ENCODE data around the gene CARMIL1. TPM values are rescaled to one million over a fixed set of nuclear protein-coding genes. Genes with fewer than 3 reads are reported as not detected.

CARMIL1 gene
- total RNA-seq, 1 experiment from 2014 or later = 25.9 TPM

DNA sequence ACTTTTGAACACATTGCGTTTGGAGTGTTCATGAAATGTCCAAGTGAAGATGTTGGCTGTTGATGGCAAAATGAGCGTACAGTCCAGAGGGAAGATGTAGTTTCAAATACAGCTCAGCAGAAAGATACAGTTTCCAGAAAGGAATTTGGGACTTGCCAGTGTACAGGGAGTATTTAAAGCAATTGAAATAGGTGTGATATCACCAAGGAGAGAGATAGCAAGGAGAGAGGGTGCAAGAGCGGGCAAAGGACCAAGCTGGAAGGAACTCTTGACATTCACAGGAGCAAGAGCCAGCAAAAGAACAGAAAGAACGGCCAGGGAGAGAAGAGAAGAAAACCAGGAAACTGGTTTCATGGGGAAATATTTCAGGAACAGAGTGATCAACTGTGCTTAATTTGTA is 47.8 kb downstream of the CARMIL1 start:
- no peaks in the 10 kb centered on the region for H3K9me3 Mint-ChIP-seq (ENCODE audit: unreplicated experiment)
- Histone ChIP-seq H3K4me1 (peaks cover 43% of the 10 kb centered on the region), H3K36me3 (ENCODE audit: control insufficient read depth, insufficient read depth, low read length) (no peaks in the 10 kb centered on the region), H3K4me3 (ENCODE audit: low read depth, low read length) (no peak overlapping the region), H3K9me3 (no peaks in the 10 kb centered on the region), H3K27me3 (replicated peaks; ENCODE audit: control insufficient read depth, insufficient read depth, low read length) (no peaks in the 10 kb centered on the region)
- H3K36me3 Mint-ChIP-seq (ENCODE audit: insufficient read depth, unreplicated experiment) = no peaks in the 10 kb centered on the region
- H3K27ac Mint-ChIP-seq (ENCODE audit: unreplicated experiment) = no peak overlapping the region
- no TSS peak for BruUV-seq (replicated peaks)
- ChIA-PET CTCF (no interaction called here), POLR2A (no interaction called here)
- H3K4me3 Mint-ChIP-seq (ENCODE audit: unreplicated experiment) = no peak overlapping the region
- H3K4me1 Mint-ChIP-seq (ENCODE audit: low read depth, unreplicated experiment) = peaks cover 30% of the 10 kb centered on the region
- TF ChIP-seq, protein P1, sequence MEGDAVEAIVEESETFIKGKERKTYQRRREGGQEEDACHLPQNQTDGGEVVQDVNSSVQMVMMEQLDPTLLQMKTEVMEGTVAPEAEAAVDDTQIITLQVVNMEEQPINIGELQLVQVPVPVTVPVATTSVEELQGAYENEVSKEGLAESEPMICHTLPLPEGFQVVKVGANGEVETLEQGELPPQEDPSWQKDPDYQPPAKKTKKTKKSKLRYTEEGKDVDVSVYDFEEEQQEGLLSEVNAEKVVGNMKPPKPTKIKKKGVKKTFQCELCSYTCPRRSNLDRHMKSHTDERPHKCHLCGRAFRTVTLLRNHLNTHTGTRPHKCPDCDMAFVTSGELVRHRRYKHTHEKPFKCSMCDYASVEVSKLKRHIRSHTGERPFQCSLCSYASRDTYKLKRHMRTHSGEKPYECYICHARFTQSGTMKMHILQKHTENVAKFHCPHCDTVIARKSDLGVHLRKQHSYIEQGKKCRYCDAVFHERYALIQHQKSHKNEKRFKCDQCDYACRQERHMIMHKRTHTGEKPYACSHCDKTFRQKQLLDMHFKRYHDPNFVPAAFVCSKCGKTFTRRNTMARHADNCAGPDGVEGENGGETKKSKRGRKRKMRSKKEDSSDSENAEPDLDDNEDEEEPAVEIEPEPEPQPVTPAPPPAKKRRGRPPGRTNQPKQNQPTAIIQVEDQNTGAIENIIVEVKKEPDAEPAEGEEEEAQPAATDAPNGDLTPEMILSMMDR (IDR thresholded peaks at IDR 0.05; ENCODE audit: insufficient read depth in 1 of 2, low read depth in 1 of 2, low read length in 1 of 2, severe bottlenecking in 1 of 2, unreplicated experiment in 1 of 2) = no peak
- intact Hi-C loops (cut with micrococcal nuclease; ENCODE audit: unreplicated experiment) = no loop called here
- DNase-seq = no peak
- H3K27me3 Mint-ChIP-seq (ENCODE audit: insufficient read depth, unreplicated experiment) = no peaks in the 10 kb centered on the region

DNA sequence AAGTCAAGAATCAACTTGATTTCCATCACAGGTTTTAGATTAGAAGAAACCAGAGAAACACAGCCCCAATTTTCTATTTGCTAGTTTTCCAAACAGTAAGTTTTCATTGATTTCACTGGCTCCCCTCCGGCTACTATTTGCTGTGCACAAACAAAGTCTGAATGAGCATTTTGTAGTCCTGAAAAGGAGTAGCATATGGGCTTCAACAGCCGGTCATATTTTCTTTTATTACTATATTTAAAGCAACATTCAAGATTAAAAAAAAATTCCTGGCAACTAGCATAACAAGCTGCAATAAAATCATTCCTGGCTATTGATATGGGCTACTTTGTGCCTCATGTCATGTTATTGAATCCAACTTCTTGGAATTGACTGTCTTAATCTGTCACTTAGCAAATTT is 48.3 kb downstream of the CARMIL1 start:
- Mint-ChIP-seq H3K4me1 (ENCODE audit: low read depth, unreplicated experiment) (peaks cover 29% of the 10 kb centered on the region), H3K27me3 (ENCODE audit: insufficient read depth, unreplicated experiment) (no peaks in the 10 kb centered on the region), H3K36me3 (ENCODE audit: insufficient read depth, unreplicated experiment) (no peaks in the 10 kb centered on the region), H3K27ac (ENCODE audit: unreplicated experiment) (no peak overlapping the region), H3K4me3 (ENCODE audit: unreplicated experiment) (no peak overlapping the region), H3K9me3 (ENCODE audit: unreplicated experiment) (no peaks in the 10 kb centered on the region)
- BruUV-seq (replicated peaks) = no TSS peak
- Histone ChIP-seq H3K27me3 (replicated peaks; ENCODE audit: control insufficient read depth, insufficient read depth, low read length) (no peaks in the 10 kb centered on the region), H3K9me3 (no peaks in the 10 kb centered on the region), H3K4me1 (peaks cover 38% of the 10 kb centered on the region), H3K36me3 (ENCODE audit: control insufficient read depth, insufficient read depth, low read length) (no peaks in the 10 kb centered on the region), H3K4me3 (ENCODE audit: low read depth, low read length) (no peak overlapping the region)
- intact Hi-C loops (cut with micrococcal nuclease; ENCODE audit: unreplicated experiment) = no loop called here
- ChIA-PET CTCF (no interaction called here), POLR2A (no interaction called here)
- TF ChIP-seq, protein P1 (IDR thresholded peaks at IDR 0.05; ENCODE audit: insufficient read depth in 1 of 2, low read depth in 1 of 2, low read length in 1 of 2, severe bottlenecking in 1 of 2, unreplicated experiment in 1 of 2) = no peak
- no peak for DNase-seq

DNA sequence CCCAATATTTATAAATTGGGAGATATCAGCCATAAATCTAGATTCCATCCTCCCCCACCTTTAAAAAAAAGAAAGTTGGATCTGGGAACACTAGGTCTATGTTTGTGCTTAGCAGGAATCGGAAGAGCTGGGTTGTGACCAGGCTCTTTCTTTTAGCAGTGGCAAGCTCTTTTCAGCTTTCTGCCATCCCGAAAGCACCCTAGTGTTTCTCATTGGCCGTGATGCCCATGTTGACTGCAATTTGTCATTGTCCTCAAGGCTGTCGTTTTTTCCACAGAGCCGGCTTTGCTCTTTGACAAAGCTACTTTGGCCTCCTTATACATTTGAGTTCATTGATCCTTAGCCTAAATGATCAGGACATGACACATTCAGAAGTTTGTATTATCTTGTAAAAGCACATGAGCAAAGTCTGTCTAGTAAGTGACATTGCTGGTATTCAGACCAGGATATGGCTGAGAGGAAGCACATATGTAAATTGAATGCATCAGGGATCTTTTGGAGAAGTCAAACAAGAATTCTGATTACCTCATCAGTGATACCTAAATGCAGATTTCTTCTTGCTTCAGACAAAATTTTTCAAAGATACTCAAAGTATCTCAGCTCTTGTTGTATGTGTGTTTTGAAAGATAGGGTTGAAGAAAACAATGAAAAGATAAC is 50.1 kb downstream of the CARMIL1 start:
- H3K27ac Mint-ChIP-seq (ENCODE audit: unreplicated experiment) = no peak overlapping the region
- H3K4me1 Mint-ChIP-seq (ENCODE audit: low read depth, unreplicated experiment) = peaks cover 20% of the 10 kb centered on the region
- Histone ChIP-seq H3K4me3 (ENCODE audit: low read depth, low read length) (no peak overlapping the region), H3K27me3 (replicated peaks; ENCODE audit: control insufficient read depth, insufficient read depth, low read length) (no peaks in the 10 kb centered on the region), H3K9me3 (no peaks in the 10 kb centered on the region), H3K36me3 (ENCODE audit: control insufficient read depth, insufficient read depth, low read length) (no peaks in the 10 kb centered on the region), H3K4me1 (peaks cover 24% of the 10 kb centered on the region)
- no peak overlapping the region for H3K4me3 Mint-ChIP-seq (ENCODE audit: unreplicated experiment)
- H3K9me3 Mint-ChIP-seq (ENCODE audit: unreplicated experiment) = no peaks in the 10 kb centered on the region
- intact Hi-C loops (cut with micrococcal nuclease; ENCODE audit: unreplicated experiment) = no loop called here
- no peaks in the 10 kb centered on the region for H3K36me3 Mint-ChIP-seq (ENCODE audit: insufficient read depth, unreplicated experiment)
- POLR2A ChIA-PET = no interaction called here
- TF ChIP-seq, protein P1 (IDR thresholded peaks at IDR 0.05; ENCODE audit: insufficient read depth in 1 of 2, low read depth in 1 of 2, low read length in 1 of 2, severe bottlenecking in 1 of 2, unreplicated experiment in 1 of 2) = no peak
- CTCF ChIA-PET = no interaction called here
- BruUV-seq (replicated peaks) = no TSS peak
- no peak for DNase-seq
- no peaks in the 10 kb centered on the region for H3K27me3 Mint-ChIP-seq (ENCODE audit: insufficient read depth, unreplicated experiment)

Data from Caco-2 (cell line).